Stimulated activated naive CD8-positive, alpha-beta T cell treated with anti-CD3 and anti-CD28 coated beads, Interleukin-15, amount 100 ng/mL, for 72 hours (primary cell): ENCODE data around the gene KATNAL2.
"Not testable (repeated sequence)": the region's sequence is repeated elsewhere in the genome, so short reads cannot be mapped to it uniquely, and the experiment has no call there.

Experiments used
- ATAC-seq: fragments of 150-1000 bp; cut with Tn5 transposase; 2 replicates; pipeline ENCODE4 v1.10.0; 2021; ENCODE audit warnings: mild to moderate bottlenecking, moderate library complexity
- DNase-seq, 2 donors: peaks; one replicate each; pipeline ENCODE4 v3.0.0; 2021 to 2022
- H3K27ac Mint-ChIP-seq, 2 donors: one replicate each; pipeline ENCODE4 v1.8.0; 2022; ENCODE audit warnings: mild to moderate bottlenecking in 2 of 2, mixed read lengths in 2 of 2, moderate library complexity in 2 of 2
- H3K27me3 Mint-ChIP-seq: one replicate; pipeline ENCODE4 v1.8.0; 2022; ENCODE audit warnings: mixed read lengths
- H3K4me1 Mint-ChIP-seq: one replicate; pipeline ENCODE4 v1.8.0; 2022; ENCODE audit warnings: mild to moderate bottlenecking, mixed read lengths
- H3K4me3 Mint-ChIP-seq, 2 donors: one replicate each; pipeline ENCODE4 v1.8.0; 2022; ENCODE audit warnings: mild to moderate bottlenecking in 2 of 2, mixed read lengths in 2 of 2, moderate library complexity in 1 of 2
- H3K9me3 Mint-ChIP-seq, 2 donors: one replicate each; pipeline ENCODE4 v1.8.0; 2022; ENCODE audit warnings: mixed read lengths in 2 of 2

The KATNAL2 gene

GRCh38 chr18:46915800-46916550 lies 1.4 kb upstream of the KATNAL2 start:
- H3K27ac Mint-ChIP-seq, result peak overlapping the region; percentile 83 to 91

GRCh38 chr18:46916551-46917107 lies 773 bp upstream of the KATNAL2 start:
- DNase-seq, result no peak

More at GRCh38 chr18:46915800-46916550, 1.4 kb upstream of the KATNAL2 start:
- no peaks in the 10 kb centered on the region for H3K27me3 Mint-ChIP-seq
- H3K4me3 Mint-ChIP-seq, result peak overlapping the region; percentile 78 to 92
- ATAC-seq (no peak), DNase-seq (no peak)
- no peaks in the 10 kb centered on the region for H3K9me3 Mint-ChIP-seq
- peaks cover 51% of the 10 kb centered on the region for H3K4me1 Mint-ChIP-seq

GRCh38 chr18:46917803-46918600 lies 600 bp downstream of the KATNAL2 start:
- peak in 1 of 2 donors; percentile 25 for DNase-seq
- H3K4me3 Mint-ChIP-seq, result peak overlapping the region; percentile 78 to 92
- peaks cover 51% of the 10 kb centered on the region for H3K4me1 Mint-ChIP-seq
- no peaks in the 10 kb centered on the region for H3K9me3 Mint-ChIP-seq
- H3K27ac Mint-ChIP-seq, result peak overlapping the region; percentile 72 to 92
- H3K27me3 Mint-ChIP-seq, result no peaks in the 10 kb centered on the region
- ATAC-seq, result peak; percentile 34

More at GRCh38 chr18:46916551-46917107, 773 bp upstream of the KATNAL2 start:
- Mint-ChIP-seq H3K27ac (peak overlapping the region; percentile 59 to 91), H3K27me3 (no peaks in the 10 kb centered on the region), H3K9me3 (no peaks in the 10 kb centered on the region), H3K4me1 (peaks cover 51% of the 10 kb centered on the region), H3K4me3 (peak overlapping the region; percentile 78 to 92)
- ATAC-seq, result peak; percentile 62

GRCh38 chr18:46920067-46920466 lies 2.7 kb downstream of the KATNAL2 start:
- H3K4me3 Mint-ChIP-seq, result no peak overlapping the region
- H3K27ac Mint-ChIP-seq, result peak overlapping the region in 1 of 2 donors; percentile 12
- ATAC-seq (no peak), DNase-seq (no peak)
- H3K4me1 Mint-ChIP-seq, result peaks cover 30% of the 10 kb centered on the region
- H3K27me3 Mint-ChIP-seq, result no peaks in the 10 kb centered on the region
- peaks cover 0 to 4% of the 10 kb centered on the region in 2 donors for H3K9me3 Mint-ChIP-seq

GRCh38 chr18:46920653-46921052 lies 3.3 kb downstream of the KATNAL2 start:
- Mint-ChIP-seq H3K4me3 (no peak overlapping the region), H3K27me3 (no peaks in the 10 kb centered on the region), H3K9me3 (peaks cover 0 to 4% of the 10 kb centered on the region in 2 donors), H3K27ac (no peak overlapping the region), H3K4me1 (peaks cover 24% of the 10 kb centered on the region)
- DNase-seq (no peak), ATAC-seq (no peak)

GRCh38 chr18:46939337-46939963 lies 22.0 kb downstream of the KATNAL2 start:
- no peak for DNase-seq
- H3K9me3 Mint-ChIP-seq, result no peaks in the 10 kb centered on the region
- ATAC-seq, result no peak
- H3K4me3 Mint-ChIP-seq, result no peak overlapping the region
- no peak overlapping the region for H3K27ac Mint-ChIP-seq
- H3K27me3 Mint-ChIP-seq, result no peaks in the 10 kb centered on the region
- no peaks in the 10 kb centered on the region for H3K4me1 Mint-ChIP-seq

GRCh38 chr18:46939998-46940571 lies 22.7 kb downstream of the KATNAL2 start:
- no peak overlapping the region for H3K27ac Mint-ChIP-seq
- no peak for ATAC-seq

GRCh38 chr18:46942646-46943045 lies 25.2 kb downstream of the KATNAL2 start:
- Mint-ChIP-seq H3K4me3 (no peak overlapping the region), H3K27ac (no peak overlapping the region), H3K9me3 (no peaks in the 10 kb centered on the region), H3K27me3 (no peaks in the 10 kb centered on the region), H3K4me1 (no peaks in the 10 kb centered on the region)
- ATAC-seq (no peak), DNase-seq (no peak)

More at GRCh38 chr18:46939998-46940571, 22.7 kb downstream of the KATNAL2 start:
- Mint-ChIP-seq H3K27me3 (no peaks in the 10 kb centered on the region), H3K4me1 (no peaks in the 10 kb centered on the region), H3K9me3 (no peaks in the 10 kb centered on the region), H3K4me3 (no peak overlapping the region)
- no peak for DNase-seq

- H3K9me3 Mint-ChIP-seq, result no peaks in the 10 kb centered on the region
- ATAC-seq, result peak; percentile 99
These were observed 29.4 kb downstream of the KATNAL2 start for GRCh38 chr18:46946656-46947282.

GRCh38 chr18:46950064-46950656 lies 32.8 kb downstream of the KATNAL2 start:
- Mint-ChIP-seq H3K4me1 (no peaks in the 10 kb centered on the region), H3K27ac (no peak overlapping the region), H3K27me3 (peaks cover 17% of the 10 kb centered on the region), H3K4me3 (no peak overlapping the region), H3K9me3 (no peaks in the 10 kb centered on the region)
- no peak for DNase-seq
- no peak for ATAC-seq

More at GRCh38 chr18:46946656-46947282, 29.4 kb downstream of the KATNAL2 start:
- H3K4me1 Mint-ChIP-seq, result no peaks in the 10 kb centered on the region
- DNase-seq, result peak; percentile 59 to 74
- H3K27me3 Mint-ChIP-seq, result peaks cover 17% of the 10 kb centered on the region
- no peak overlapping the region for H3K4me3 Mint-ChIP-seq
- H3K27ac Mint-ChIP-seq, result no peak overlapping the region

GRCh38 chr18:46953195-46953594 lies 35.8 kb downstream of the KATNAL2 start:
- DNase-seq, result no peak
- Mint-ChIP-seq H3K4me3 (no peak overlapping the region), H3K27me3 (peaks cover 17% of the 10 kb centered on the region), H3K4me1 (no peaks in the 10 kb centered on the region), H3K9me3 (no peaks in the 10 kb centered on the region), H3K27ac (no peak overlapping the region)
- ATAC-seq, result no peak

- H3K9me3 Mint-ChIP-seq, result peaks cover 6 to 7% of the 10 kb centered on the region in 2 donors
- DNase-seq, result no peak
These were observed 40.8 kb downstream of the KATNAL2 start for GRCh38 chr18:46958209-46958608.

GRCh38 chr18:46963656-46964578 lies 46.5 kb downstream of the KATNAL2 start:
- H3K27me3 Mint-ChIP-seq, H3K4me3 Mint-ChIP-seq, H3K27ac Mint-ChIP-seq, DNase-seq, H3K4me1 Mint-ChIP-seq, H3K9me3 Mint-ChIP-seq: not testable (repeated sequence)
- ATAC-seq, result peak; percentile 57

More at GRCh38 chr18:46958209-46958608, 40.8 kb downstream of the KATNAL2 start:
- no peaks in the 10 kb centered on the region for H3K4me1 Mint-ChIP-seq
- H3K27ac Mint-ChIP-seq, result no peak overlapping the region
- H3K4me3 Mint-ChIP-seq, result no peak overlapping the region
- ATAC-seq, result no peak
- no peaks in the 10 kb centered on the region for H3K27me3 Mint-ChIP-seq
